ENCODE measurements around the gene CDK8. TPM values are rescaled to one million over a fixed set of nuclear protein-coding genes. Genes with fewer than 3 reads are reported as not detected.

CDK8 gene
- total RNA-seq, 1 experiment from 2014 or later = 35.1 TPM

DNA sequence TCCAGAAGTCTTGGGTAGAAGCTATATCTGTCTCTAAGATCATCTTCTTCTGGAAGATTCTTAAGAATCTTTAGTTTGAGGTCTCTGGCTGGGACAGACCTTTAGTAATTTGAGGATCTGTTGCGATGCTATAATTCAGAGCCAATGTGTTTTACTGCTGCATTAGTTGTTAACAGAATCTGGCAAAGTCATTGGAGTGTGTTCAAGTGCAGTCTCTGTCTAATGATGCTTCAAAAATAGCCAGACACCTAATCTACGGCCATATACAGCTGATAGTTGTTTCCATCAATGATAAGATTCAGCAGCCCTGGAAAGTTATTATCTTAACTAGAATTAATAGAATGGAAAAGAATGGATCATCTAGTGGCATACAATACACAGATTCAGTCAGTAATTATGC, 72.6 kb downstream of the CDK8 start:
- H3K27me3 Mint-ChIP-seq (ENCODE audit: insufficient read depth, unreplicated experiment) = no peaks in the 10 kb centered on the region
- CTCF ChIA-PET = no interaction called here
- H3K4me1 Mint-ChIP-seq (ENCODE audit: low read depth, unreplicated experiment) = peaks cover 25% of the 10 kb centered on the region
- no peak overlapping the region for H3K27ac Mint-ChIP-seq (ENCODE audit: unreplicated experiment)
- no peaks in the 10 kb centered on the region for H3K9me3 Mint-ChIP-seq (ENCODE audit: unreplicated experiment)
- H3K4me3 Mint-ChIP-seq (ENCODE audit: unreplicated experiment) = no peak overlapping the region
- H3K4me1 ChIP-seq = peaks cover 34% of the 10 kb centered on the region
- H3K36me3 ChIP-seq (ENCODE audit: control insufficient read depth, insufficient read depth, low read length) = no peaks in the 10 kb centered on the region
- BruUV-seq (replicated peaks) = no TSS peak
- peaks cover 5% of the 10 kb centered on the region for H3K36me3 Mint-ChIP-seq (ENCODE audit: insufficient read depth, unreplicated experiment)
- TF ChIP-seq, protein P1, sequence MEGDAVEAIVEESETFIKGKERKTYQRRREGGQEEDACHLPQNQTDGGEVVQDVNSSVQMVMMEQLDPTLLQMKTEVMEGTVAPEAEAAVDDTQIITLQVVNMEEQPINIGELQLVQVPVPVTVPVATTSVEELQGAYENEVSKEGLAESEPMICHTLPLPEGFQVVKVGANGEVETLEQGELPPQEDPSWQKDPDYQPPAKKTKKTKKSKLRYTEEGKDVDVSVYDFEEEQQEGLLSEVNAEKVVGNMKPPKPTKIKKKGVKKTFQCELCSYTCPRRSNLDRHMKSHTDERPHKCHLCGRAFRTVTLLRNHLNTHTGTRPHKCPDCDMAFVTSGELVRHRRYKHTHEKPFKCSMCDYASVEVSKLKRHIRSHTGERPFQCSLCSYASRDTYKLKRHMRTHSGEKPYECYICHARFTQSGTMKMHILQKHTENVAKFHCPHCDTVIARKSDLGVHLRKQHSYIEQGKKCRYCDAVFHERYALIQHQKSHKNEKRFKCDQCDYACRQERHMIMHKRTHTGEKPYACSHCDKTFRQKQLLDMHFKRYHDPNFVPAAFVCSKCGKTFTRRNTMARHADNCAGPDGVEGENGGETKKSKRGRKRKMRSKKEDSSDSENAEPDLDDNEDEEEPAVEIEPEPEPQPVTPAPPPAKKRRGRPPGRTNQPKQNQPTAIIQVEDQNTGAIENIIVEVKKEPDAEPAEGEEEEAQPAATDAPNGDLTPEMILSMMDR (IDR thresholded peaks at IDR 0.05; ENCODE audit: insufficient read depth in 1 of 2, low read depth in 1 of 2, low read length in 1 of 2, severe bottlenecking in 1 of 2, unreplicated experiment in 1 of 2) = no peak
- no peaks in the 10 kb centered on the region for H3K9me3 ChIP-seq
- POLR2A ChIA-PET = no interaction called here
- H3K27me3 ChIP-seq (replicated peaks; ENCODE audit: control insufficient read depth, insufficient read depth, low read length) = no peaks in the 10 kb centered on the region
- intact Hi-C loops (cut with micrococcal nuclease; ENCODE audit: unreplicated experiment) = loop anchor here (10.0 kb wide), 1 partner anchor 88 kb away; no protein-coding TSS in a partner anchor
- no peak for DNase-seq
- H3K4me3 ChIP-seq (ENCODE audit: low read depth, low read length) = no peak overlapping the region

DNA sequence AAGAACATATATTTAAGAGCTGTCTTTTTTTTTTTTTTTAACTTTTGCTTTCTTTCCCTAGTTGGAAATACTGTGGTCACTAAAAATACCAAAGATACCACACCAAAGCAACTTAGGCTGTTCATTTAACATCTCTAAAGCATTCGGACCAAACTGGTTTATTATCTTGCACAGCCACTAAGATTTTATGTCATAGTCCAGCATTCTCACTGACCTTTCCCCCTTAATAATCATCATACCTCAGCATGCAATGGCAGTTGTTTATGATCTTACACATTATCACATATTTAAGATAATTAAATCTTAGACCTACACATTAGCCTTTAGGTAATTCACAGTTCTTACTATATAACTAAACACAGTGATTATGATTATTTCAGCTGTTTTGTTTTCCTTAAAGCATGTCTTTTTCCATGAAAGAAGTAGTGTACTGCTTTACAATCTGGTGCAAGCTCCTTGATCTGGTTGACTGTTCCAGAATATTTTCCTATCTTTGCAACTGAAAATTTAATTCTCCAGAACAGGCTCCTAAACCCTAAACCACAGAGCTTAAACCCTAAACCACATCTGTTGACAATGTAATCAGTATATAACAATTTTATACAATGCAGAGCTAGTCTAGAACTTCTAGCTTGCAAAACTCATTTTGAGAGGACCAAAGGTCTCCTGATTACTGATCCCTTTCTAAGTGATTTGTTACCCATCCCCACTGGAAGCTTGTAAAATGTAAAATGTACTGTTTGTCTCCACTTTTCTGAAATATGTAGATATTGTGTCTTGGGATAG, 74.2 kb downstream of the CDK8 start:
- peak in 1 of 2 experiments; percentile 46 for DNase-seq
- H3K27me3 Mint-ChIP-seq (ENCODE audit: insufficient read depth, unreplicated experiment) = no peaks in the 10 kb centered on the region
- peaks cover 25% of the 10 kb centered on the region for H3K4me1 Mint-ChIP-seq (ENCODE audit: low read depth, unreplicated experiment)
- TF ChIP-seq, protein P1 (IDR thresholded peaks at IDR 0.05; ENCODE audit: insufficient read depth in 1 of 2, low read depth in 1 of 2, low read length in 1 of 2, severe bottlenecking in 1 of 2, unreplicated experiment in 1 of 2) = no peak
- H3K9me3 Mint-ChIP-seq (ENCODE audit: unreplicated experiment) = no peaks in the 10 kb centered on the region
- POLR2A ChIA-PET = interaction anchor here (0.6 kb wide), 1 partner anchor 11 kb away, joined by 3 read pairs; no protein-coding TSS in a partner anchor
- no peak overlapping the region for H3K27ac Mint-ChIP-seq (ENCODE audit: unreplicated experiment)
- no peaks in the 10 kb centered on the region for H3K27me3 ChIP-seq (replicated peaks; ENCODE audit: control insufficient read depth, insufficient read depth, low read length)
- H3K36me3 Mint-ChIP-seq (ENCODE audit: insufficient read depth, unreplicated experiment) = peaks cover 5% of the 10 kb centered on the region
- intact Hi-C loops (cut with micrococcal nuclease; ENCODE audit: unreplicated experiment) = loop anchor here (10.0 kb wide), 1 partner anchor 87 kb away; no protein-coding TSS in a partner anchor
- peaks cover 34% of the 10 kb centered on the region for H3K4me1 ChIP-seq
- no peaks in the 10 kb centered on the region for H3K9me3 ChIP-seq
- no TSS peak for BruUV-seq (replicated peaks)
- CTCF ChIA-PET = interaction anchor here (0.5 to 1.3 kb wide), 4 partner anchors 49 to 173 kb away, joined by 3 to 5 read pairs (median 3); no protein-coding TSS in a partner anchor
- no peak overlapping the region for H3K4me3 ChIP-seq (ENCODE audit: low read depth, low read length)
- no peaks in the 10 kb centered on the region for H3K36me3 ChIP-seq (ENCODE audit: control insufficient read depth, insufficient read depth, low read length)
- no peak overlapping the region for H3K4me3 Mint-ChIP-seq (ENCODE audit: unreplicated experiment)

DNA sequence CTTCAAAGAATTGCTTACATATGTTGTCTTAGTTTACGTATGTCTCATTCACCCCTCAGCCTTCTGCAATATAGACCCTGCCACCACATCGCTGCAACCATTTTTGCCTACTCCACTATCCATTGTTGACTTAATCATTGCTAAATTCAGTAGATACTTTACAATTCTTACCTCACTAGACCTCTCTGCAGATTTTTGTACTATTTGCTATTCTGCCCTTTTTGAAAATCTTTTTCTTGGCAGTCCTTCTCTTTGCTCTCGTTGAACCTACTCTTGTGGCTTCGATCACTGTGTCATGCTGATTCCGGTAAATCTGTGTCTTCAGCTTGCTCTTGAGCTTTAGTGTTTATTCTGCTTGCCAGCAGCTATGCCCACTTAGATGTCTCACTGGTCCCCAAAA, 81.2 kb downstream of the CDK8 start:
- intact Hi-C loops (cut with micrococcal nuclease; ENCODE audit: unreplicated experiment) = no loop called here
- no peaks in the 10 kb centered on the region for H3K9me3 Mint-ChIP-seq (ENCODE audit: unreplicated experiment)
- Histone ChIP-seq H3K36me3 (ENCODE audit: control insufficient read depth, insufficient read depth, low read length) (no peaks in the 10 kb centered on the region), H3K27me3 (replicated peaks; ENCODE audit: control insufficient read depth, insufficient read depth, low read length) (no peaks in the 10 kb centered on the region), H3K9me3 (no peaks in the 10 kb centered on the region), H3K4me3 (ENCODE audit: low read depth, low read length) (no peak overlapping the region), H3K4me1 (no peaks in the 10 kb centered on the region)
- peaks cover 11% of the 10 kb centered on the region for H3K4me1 Mint-ChIP-seq (ENCODE audit: low read depth, unreplicated experiment)
- no peak overlapping the region for H3K4me3 Mint-ChIP-seq (ENCODE audit: unreplicated experiment)
- peaks cover 5% of the 10 kb centered on the region for H3K36me3 Mint-ChIP-seq (ENCODE audit: insufficient read depth, unreplicated experiment)
- no peaks in the 10 kb centered on the region for H3K27me3 Mint-ChIP-seq (ENCODE audit: insufficient read depth, unreplicated experiment)
- DNase-seq = no peak
- ChIA-PET POLR2A (no interaction called here), CTCF (no interaction called here)
- no peak overlapping the region for H3K27ac Mint-ChIP-seq (ENCODE audit: unreplicated experiment)
- no TSS peak for BruUV-seq (replicated peaks)
- TF ChIP-seq, protein P1 (IDR thresholded peaks at IDR 0.05; ENCODE audit: insufficient read depth in 1 of 2, low read depth in 1 of 2, low read length in 1 of 2, severe bottlenecking in 1 of 2, unreplicated experiment in 1 of 2) = no peak
